HG02759 (cell line): ENCODE results near the gene MAEA.

Experiments
- ATAC-seq: cut with Tn5 transposase; IDR thresholded peaks from one replicate; pipeline ENCODE4 v1.9.1; 2021; ENCODE audit warnings: mild to moderate bottlenecking, moderate library complexity; ENCODE audit not compliant: unreplicated experiment

The MAEA gene

DNA sequence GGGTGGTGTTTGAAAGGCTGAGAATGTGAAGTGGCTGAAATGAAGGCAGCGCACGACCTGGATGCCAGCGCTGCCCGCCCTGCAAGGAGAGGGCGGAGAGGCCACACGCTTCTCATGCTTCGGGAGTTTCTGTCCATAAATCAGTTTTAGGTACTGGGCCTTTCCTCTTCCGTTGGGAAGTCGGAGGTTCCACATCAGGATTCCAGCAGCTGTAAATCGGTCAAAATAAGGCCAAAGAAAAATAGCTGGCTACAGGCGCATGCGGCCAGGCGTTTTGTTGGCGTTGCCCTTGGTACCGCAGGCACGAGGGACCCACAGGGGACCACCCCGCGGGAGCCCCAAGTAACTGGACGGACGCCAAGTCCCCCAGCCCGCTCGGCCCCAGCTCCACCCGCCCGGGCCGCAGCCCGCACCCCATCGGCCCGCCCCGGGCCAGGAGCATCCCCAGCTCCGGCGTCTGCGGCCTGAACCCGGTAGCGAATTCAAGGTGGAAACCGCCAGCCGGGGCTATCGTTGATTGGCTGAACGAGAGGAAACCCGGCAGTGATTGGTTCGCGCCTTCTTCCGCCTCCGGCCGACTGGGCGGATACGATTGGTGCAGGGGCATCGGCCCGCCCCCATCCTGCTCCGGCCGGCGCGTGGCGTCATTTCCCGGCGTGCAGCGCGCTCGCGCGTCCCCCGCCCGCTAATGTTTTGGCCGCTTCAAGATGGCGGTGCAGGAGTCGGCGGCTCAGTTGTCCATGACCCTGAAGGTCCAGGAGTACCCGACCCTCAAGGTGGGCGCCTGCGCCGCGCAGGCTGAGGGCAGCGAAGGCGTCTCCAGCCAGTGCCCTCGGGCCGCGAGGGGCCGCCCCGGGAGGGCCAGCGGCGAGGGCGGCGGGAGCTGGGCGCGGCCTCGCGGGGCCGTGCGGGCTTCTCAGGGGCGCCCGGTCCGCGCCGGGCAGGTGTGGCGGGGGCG, at the start of gene MAEA:
TSS of gene MAEA (plus strand) at position 685 of the 958 bp plus-strand sequence. CDS start at position 708, 23 bp downstream.
- ATAC-seq = peak; percentile 93

DNA sequence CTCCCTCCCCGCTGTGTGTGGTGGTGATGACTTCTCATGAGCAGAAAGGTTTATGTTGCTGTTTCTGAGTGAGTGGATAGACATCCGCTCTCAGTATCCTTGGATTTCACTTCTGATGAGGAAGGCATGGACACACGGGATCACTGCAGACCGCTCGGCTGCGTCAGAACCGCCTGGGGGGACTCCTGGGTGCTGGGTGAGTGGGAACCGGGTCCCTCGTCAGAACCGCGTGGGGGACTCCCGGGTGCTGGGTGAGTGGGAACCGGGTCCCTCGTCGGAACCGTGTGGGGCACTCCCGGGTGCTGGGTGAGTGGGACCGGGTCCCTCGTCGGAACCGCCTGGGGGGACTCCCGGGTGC, 49.8 kb upstream of the MAEA start:
- no peak for ATAC-seq

DNA sequence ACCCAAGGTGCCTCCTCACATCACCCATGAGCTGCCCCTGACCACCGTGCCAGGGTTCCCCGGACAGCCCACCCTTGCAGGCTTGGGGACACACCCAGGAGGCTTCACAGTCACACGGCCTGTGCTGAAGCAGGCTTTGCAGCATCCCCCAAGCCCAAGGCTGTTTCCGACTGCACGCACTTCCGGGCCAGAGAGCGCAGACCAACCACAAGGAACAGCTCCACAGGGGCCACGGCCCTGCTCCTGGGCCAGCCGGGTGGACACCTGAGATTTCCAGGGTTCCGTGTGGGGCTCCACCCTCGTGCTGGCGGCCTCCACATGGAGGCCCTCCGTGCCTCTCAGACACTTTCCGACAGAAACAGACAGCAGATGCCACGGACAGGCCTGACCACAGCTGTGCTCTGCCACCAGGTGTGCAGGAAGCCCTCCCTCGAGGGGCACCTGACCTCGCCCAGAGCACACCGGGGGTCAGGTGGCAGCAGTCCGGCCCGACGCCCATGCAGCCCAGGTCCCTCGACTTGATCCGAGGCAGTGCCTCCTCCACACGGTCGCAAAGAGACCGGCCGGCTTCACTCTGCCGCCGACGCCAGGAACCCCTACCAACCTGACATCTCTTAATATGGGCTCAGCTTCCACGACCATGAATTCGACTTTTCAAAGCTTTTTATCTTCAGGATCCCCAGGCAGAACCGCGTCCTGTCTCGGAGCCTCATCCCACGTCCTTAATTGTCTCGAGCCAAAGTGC, 48.8 kb upstream of the MAEA start:
- ATAC-seq = no peak

DNA sequence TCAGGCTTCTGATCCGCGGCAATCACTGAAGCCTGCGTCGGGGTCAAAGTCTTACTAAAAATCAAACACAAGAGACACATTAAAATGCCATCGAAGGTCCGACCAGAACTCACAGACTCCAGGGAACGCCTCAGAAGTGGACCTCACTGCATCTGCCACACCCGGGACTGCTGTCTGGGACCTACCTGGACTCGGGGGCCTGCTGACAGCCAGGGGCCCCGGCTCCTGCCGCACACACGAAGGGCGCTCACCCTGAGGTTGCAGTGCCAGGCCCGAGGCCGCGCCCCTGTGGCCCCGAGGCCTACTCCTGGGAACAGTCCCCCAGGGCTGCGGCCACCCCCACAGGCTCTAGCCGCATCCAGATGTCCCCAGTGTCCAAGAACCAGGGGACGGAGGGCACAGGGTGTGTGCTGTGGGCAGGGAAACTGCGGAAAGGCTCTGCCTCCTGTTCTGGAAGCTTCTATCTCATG, 48.2 kb upstream of the MAEA start:
- no peak for ATAC-seq

DNA sequence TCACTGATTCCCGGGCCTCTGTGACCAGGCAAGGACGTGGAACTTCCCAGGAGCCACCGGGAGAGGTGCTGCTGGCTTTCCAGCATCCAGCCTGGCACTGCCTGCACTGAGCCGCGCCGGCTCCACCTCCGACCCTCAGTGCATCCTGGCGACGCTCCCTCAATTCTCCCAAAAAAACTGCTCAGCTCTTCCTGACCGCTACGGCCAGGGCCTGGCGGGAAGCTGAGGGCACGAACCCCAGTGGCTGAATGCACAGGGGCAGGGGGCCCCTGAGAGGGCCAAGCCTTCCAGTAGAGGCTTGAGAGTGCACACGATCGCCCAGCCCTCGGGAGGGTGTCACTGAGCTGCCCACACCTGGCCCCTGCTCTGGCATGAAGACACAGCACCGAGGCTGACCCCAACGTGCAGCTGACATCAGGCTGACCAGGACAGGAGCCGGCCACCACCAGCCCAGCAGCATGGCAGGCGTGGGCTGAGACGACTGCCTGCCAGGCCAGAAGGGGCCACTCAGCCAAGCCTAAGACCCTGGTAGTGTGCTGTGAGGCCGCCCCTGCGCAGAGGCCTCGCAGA, 47.7 kb upstream of the MAEA start:
- no peak for ATAC-seq

DNA sequence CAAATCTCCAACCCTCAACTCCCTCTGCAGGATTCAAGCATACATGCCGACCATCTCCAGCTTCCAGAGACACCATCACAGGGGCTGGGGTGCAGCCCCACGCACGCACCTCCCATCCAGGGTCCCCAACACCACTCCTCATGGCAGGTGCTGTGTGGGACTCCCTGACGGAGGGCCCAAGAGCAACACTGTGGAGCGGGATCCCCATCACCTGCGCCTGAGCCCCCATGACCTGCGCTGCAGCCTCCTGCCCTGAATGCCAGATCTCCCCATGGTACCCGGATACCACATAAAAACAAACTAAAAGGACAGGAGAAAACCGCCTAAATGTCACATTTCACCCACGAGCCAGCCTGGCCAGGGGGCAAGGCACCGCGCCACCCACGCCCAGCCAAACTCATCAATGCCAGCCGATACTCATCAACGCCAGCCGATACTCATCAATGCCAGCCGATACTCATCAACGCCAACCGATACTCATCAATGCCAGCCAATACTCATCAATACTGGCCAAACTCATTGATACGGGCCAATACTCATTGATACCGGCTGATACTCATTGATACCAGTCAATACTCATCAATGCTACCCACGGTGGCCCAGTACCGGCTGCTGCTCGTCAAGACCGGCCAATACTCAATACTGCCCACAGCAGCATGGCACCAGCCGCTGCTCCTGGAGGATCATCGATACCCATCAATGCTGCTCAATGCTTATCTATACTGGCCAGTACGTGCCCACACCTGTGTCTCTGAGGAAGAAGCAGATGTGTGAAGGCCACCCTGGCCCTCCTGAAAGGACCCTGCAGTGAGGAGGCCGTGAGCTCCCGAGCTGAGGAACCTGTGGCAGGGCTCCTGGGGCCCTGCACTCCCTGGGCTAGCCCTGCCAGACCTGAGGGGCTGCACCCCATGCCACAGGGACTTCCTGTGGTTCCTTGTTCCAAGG, 46.9 kb upstream of the MAEA start:
- no peak for ATAC-seq

DNA sequence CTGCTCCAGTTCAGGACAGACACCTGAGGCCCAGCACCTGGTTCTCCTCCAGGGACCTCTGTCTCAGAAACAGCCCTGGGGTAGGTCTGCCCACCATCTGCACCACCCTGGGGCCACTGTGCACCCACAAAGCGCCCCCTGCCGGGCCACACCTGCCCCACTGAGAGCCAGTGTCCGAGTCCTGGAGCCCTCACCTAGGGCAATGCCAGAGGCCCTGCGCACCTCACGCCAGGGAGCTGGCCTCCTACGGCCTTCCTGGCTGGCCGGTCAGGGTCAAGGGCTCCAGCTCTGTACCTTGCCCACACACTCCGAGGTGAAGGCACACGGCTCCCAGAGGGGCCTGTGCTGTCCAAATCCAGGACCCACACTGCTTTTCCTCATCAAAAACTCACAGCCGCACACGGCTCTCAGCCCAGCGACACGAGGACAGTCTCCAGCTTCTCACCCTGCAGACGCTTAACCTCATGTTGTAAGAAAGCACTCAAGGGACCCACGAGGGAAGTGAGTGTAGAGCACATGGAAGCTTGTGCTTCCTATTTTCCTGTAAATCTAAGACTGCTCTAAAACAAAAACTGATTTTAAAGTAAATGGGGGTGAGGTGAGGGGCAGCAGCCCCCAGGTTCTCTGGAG, 46.1 kb upstream of the MAEA start:
- ATAC-seq = no peak

DNA sequence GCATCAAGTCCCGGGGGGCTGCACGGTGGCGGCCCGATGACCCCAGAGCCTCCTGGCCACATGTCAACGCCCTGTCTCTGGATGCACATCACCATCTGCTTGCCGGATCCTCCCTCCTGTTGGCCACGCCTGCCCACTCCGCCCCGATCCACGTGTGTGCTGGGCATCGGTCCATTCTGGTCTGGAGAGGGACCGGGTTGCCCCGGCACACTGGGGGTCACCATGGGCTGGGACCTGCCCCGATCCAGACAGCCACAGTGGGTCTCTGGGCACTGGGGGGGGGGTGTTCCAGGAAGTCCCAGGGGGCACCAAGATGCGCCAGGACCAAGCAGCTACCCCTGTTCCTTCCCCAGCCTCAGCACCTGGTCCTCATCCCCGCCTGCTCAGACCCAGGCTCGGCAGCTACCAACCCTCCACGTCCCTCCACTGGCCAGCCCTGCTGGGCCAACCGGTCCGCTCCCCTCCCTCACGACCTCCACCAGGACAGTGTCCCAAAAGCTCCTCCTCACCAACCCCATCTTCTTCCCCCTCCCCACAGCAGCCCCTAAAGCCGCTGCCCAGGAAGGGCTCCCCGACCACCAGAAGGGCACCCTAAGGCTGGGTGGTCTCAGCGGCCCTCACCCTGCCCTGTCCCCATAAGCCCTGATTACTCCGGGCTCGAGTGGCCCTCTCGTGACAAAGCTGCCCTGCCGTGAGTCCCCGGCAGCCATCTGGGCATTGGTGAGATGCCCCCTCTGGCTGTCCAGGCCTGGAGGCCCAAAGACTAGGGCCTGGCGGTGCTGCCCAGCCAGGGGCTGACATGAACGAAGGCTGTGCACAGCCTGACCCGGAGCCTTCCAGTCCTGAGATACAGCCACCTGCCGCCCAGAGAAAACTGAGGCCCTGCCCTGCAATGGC, 45.4 kb upstream of the MAEA start:
- ATAC-seq = no peak

DNA sequence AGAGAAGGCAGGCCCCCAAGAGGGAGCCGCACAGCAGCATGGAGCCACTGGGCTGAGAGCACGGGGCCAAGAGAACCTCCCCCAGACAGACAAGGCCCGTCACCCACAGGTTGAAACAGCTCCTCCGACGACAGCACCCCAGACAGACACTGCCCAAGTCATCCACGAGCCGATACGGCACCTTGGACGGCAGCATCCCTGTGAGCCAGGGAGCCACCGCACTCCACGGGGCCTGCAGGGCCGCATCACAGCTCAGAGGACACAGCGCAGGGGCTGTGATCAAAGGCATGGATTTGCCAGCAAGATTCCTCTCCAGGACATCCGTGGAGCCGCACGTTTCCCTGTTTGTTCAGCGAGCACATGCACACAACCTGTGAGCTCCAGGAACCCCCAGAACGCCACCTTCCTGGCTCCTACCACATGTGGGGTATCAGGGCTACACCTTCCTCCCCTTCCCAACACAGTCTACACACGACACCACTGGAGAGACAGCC, 44.7 kb upstream of the MAEA start:
- no peak for ATAC-seq

DNA sequence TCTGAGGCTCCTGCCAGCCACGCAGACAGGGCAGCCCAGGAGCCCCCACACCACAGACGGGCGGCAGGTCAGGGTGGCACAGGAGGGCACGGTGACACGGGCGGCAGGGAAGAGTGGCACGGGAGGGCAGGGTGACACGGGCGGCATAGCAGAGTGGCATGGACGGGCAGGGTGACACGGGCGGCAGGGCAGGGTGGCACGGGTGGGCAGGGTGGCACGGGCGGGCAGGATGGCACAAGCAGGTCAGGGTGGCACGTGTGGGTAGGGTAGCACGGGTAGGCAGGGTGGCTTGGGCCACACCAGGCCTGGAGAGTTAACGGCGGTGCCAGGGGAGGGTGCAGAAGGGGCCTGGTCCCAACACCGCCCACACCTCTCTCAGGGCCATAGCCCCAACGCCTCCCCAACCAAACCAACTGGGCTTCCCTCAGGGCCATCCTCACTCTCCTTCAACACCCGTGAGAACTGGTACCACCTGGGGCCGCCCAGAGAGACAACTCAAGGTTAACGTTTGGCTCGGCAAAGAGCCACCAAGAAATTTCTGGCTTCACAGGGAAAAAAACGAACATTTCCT, 44.1 kb upstream of the MAEA start:
- no peak for ATAC-seq

DNA sequence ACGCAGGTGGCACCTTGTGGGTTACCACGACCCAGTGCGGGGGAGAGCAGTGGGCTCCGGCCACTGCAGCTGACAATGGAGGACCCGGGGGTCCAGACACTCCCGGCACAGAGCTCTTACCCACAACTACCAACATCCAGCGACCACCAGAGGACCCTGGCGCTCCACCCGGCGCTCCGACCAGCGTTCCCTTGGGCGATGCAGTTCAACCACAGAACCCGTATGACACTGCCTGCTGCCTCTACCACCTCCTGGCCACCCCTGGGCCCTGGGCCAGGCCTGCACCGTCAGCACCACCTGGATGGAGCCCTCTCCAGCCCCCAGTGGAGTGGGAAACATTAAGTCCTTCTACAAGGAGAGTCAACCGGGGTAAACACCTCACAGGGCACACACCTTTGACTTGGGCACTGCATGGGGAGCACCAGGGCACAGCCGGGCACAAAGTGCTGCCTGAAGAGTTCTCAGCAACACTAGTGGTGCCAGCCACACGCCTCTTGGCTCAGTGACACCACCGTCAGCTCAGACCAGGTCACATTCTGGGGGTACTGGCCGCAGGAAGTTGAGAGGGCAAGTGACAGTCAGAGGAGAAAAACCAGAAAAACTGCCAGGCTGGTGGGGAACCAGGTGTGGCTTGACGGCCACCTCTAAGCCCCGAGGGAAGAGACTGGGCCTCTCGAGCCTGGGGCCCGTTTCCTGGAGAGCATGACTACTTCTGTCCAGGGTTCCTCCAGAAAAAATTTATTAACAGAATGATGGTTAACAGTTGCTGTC, 43.4 kb upstream of the MAEA start:
- no peak for ATAC-seq

DNA sequence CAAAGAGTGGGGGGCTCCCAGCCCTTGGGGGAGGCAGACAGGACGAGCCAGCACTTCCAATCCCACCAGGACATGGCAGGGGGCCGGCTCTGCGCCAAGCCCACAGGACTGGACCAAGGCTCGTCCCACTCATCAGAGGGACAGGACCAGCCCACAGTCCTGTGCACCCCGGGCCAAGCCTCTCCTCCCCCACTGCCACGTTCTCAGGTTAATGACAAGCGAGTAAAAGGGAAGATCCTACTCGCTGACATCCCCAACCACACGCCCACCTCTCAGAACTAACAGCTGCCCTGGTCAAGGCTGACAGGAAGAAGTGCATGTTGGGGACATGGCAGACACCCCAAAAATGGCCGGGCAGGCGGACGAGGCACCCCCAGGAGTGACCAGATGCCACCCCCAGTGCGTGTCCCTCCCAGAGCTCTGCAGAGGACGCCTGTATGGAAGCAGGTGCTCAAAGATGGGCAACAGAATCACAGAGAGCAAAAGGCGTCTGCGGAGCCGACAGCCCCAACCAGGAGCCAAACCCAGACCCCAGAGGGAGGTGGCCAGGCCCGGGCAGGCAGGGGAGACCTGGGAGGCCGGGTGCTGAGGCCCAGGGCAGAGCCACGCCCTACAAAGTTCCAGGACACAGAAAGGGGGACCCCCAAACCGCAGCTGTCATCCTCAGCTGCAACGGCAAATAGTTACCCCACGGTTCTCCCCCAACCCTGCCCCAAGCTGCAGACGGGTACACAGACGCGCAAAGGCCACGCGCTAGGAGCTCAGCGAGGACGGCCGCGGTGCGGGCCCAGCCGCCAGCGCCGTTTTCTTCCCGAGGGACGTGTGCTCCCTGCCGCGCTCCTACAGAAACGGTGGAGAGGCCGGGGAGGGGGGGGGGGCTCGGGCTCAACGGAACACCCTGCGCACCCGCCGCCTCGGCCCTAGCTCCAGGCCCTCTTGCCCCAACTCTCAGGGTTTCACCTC, 42.5 kb upstream of the MAEA start:
- ATAC-seq = no peak

DNA sequence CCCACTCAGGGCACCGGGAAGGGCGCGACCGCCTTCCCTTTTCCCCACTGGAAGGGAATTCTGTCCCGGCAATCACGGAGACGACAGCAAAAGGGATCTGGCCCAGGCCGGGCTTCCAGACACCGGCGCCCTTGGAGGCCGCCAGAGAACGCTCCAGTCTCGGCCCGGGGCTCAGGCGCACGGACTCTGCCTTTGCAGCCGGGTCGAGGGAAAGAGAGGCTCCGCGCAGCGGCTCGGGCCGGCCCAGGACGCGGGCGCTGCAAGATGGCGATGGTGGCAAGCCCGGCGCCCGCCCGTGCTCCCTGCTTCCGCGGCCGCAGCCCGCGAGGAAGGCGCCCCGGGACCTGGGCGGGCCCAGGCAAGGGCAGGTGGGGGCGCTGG, 41.8 kb upstream of the MAEA start:
- ATAC-seq = no peak

DNA sequence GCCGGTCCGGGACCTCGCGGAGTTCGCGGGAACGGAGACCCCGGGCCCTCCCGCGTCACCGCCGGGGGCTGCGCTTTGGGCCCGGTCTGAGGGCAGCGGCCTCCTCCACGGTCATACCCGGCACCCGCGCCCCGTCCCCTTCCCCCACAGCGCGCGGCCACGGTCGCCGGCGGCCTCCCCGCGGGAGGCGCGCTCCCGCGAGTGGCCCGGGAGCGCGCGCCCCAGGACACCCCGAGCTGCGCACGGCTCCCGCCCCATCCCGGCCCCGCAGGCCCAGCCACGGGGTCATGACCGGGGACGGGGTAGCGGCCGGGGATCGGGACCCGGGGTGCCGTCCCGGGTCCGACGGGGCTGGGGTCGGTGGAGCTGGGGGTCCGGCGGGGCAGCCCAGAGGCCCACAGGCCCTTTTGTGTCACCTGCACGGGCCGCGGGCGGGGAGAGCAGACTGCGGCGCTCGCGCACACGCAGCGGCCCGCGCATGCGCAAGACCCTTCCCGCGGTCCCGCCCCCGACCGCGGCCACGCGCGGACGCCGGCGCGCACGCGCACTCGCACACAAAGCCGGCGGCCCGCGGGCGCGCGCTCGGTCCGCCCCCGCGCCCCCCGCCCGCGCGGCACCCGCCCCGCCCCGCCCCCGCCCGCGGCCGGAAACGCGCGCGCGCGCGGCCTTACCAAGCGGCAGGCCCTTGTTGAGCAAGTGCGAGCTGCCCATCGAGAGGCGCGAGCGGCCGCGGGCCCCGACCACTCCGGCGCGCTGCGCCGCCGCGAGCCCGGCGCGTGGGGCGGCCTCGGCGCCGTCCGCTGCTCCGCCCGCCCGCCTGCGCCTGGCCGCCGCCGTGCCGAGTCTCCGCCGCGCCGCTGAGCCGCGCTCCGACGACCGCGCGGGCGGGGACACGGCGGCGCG, 41.2 kb upstream of the MAEA start, which contains the start of gene CTBP1:
TSS of gene CTBP1 (minus strand) at position 886 of the 903 bp plus-strand sequence. CDS start 7,799 bp downstream, outside the sequence.
- ATAC-seq = peak; percentile 55

DNA sequence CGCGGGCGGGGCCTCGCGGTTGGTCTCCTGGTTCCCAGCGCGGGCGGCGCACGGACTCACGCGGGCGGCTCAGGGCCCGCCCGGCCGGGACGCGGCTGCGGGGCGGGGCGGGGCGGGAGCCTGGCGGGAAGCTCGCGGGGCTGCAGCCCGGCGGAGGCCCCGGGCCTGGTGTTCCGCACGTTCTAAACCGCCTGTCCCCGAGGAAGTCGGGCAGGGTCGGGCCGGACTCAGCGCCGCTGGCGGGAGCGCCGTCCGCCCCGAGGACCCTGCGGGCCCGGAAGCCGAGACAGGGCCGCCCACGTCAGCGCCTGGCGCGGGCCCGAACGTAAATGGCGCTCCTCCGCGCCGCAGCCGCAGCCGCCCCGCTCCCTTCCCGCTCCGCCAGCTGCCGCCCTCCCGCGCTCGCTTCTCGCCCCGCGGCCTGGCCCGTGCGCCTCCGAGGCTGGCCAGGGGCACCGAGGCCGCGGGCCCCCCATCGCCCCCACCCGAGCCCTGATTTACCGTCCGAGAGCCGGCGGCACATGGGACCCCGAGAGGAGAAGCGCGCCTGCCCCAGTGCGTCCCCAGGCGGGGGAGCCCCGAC, 40.5 kb upstream of the MAEA start:
- peak; percentile 65 for ATAC-seq
